NB4 (cell line): ENCODE results near the gene KRTAP10-7.

Experiments used
- CTCF ChIP-seq: IDR thresholded peaks from one replicate; pipeline ENCODE4 v1.5.1; 2012; ENCODE audit warnings: low read depth, low read length
- MAX ChIP-seq: IDR thresholded peaks from 2 replicates; pipeline ENCODE4 v1.6.1; 2011; ENCODE audit warnings: low read depth, low read length
- MYC ChIP-seq: IDR thresholded peaks from 2 replicates; pipeline ENCODE4 v1.6.1; 2011; ENCODE audit warnings: low read depth, low read length
- POLR2A ChIP-seq: IDR thresholded peaks from 2 replicates; pipeline ENCODE4 v1.6.1; 2011; ENCODE audit warnings: mild to moderate bottlenecking; ENCODE audit not compliant: insufficient read length; ENCODE audit errors: extremely low read depth

- TF ChIP-seq CTCF (no peak), POLR2A (no peak), MAX (no peak), MYC (no peak)
These were observed 11.3 kb upstream of the KRTAP10-7 start for GRCh38 chr21:44589094-44589493.
